ENCODE data around the gene ZBTB3. TPM values are rescaled to one million over a fixed set of nuclear protein-coding genes. Genes with fewer than 3 reads are reported as not detected.

Gene ZBTB3
- total and polyA plus RNA-seq, 9 of the 15 experiments (the other 6 are each of a cell fraction or from before 2014, with no cell fraction given): 1.9 to 10.0 (median 4.9) TPM

GRCh38 chr11:62705880-62706849 lies 47.8 kb downstream of the ZBTB3 start:
- H2AFZ ChIP-seq (ENCODE audit: low read depth, low read length): peak overlapping the region; percentile 87
- no peaks in the 10 kb centered on the region for H3K9me3 ChIP-seq (replicated peaks; ENCODE audit: control insufficient read depth, insufficient read depth, low read depth, low read length)
- ChIA-PET CTCF (ENCODE audit: low intra/inter-chr PET ratio) (no interaction called here), POLR2A (interaction anchor here (0.6 to 4.1 kb wide), 23 partner anchors 10 to 341 kb away, joined by 3 to 31 read pairs (median 4); partner anchors contain the start of genes C11orf98, CSKMT, GANAB and HNRNPUL2)
- peaks cover 2% of the 10 kb centered on the region for H3K9me1 ChIP-seq (ENCODE audit: control insufficient read depth, insufficient read depth, low read length)
- peak; percentile 93 to 97 (median 96) for DNase-seq (ENCODE audit: extremely low read depth in 1 of 4, low spot score in 3 of 4)
- H3K4me3 ChIP-seq: peak overlapping the region; percentile 72
- H4K20me1 ChIP-seq (replicated peaks; ENCODE audit: control insufficient read depth, insufficient read depth, low read length): peaks cover 3% of the 10 kb centered on the region; the same call in 1 of the 2 replicates
- H3K4me2 ChIP-seq (ENCODE audit: insufficient read depth, low read length): peak overlapping the region; percentile 97
- ATAC-seq: peak; percentile 95
- WGBS (ENCODE audit: insufficient coverage, low coverage, missing lambda C conversion rate): 3% methylated on average over 61 of the region's 73 CpGs
- peak overlapping the region; percentile 82 for H3K27ac ChIP-seq (ENCODE audit: extremely low read depth, low read depth, low read length)
- TSS peak; percentile 45 for BruUV-seq (replicated peaks)
- in situ Hi-C loops (cut with MboI): no loop called here
- H3K36me3 ChIP-seq (ENCODE audit: control insufficient read depth, insufficient read depth, low read length): peaks cover 63% of the 10 kb centered on the region
- FAIRE-seq: peak; percentile 77
- H3K4me1 ChIP-seq (replicated peaks in 1 of 2; ENCODE audit: control insufficient read depth in 2 of 2, insufficient read depth in 2 of 2, low read length in 2 of 2): peaks cover 29 to 42% of the 10 kb centered on the region in 2 experiments
- intact Hi-C loops (cut with micrococcal nuclease): loop anchor here (2.0 to 5.0 kb wide), 2 partner anchors 21 to 309 kb away; partner anchors contain the start of gene HNRNPUL2
- peak overlapping the region; percentile 76 to 93 for H3K9ac ChIP-seq (ENCODE audit: insufficient read depth in 1 of 2, low read depth in 2 of 2, low read length in 2 of 2)
- H3K27me3 ChIP-seq (ENCODE audit: control insufficient read depth in 2 of 2, insufficient read depth in 2 of 2, low read length in 2 of 2): no peaks in the 10 kb centered on the region
- H3K79me2 ChIP-seq (ENCODE audit: control insufficient read depth, insufficient read depth, low read length): peaks cover 14% of the 10 kb centered on the region
- TF ChIP-seq CTCFL (IDR thresholded peaks at IDR 0.05; ENCODE audit: borderline replicate concordance, insufficient read depth, low read depth, low read length, poor library complexity, severe bottlenecking) (no peak), ZNF695 (CRISPR knock-in tag; IDR thresholded peaks at IDR 0.05) (0 out of 2 replicates have a peak, but pooled peaks have one; percentile 24), POLR3A (IDR thresholded peaks at IDR 0.05; ENCODE audit: borderline replicate concordance, extremely low read depth, insufficient read depth, insufficient read length) (no peak), POLR2B (IDR thresholded peaks at IDR 0.05; ENCODE audit: low read depth, partially characterized antibody) (peak; percentile 70), TRIM28 (IDR thresholded peaks at IDR 0.05) (no peak), ZNF140 (CRISPR knock-in tag; IDR thresholded peaks at IDR 0.05) (no peak), ZNF217 (CRISPR knock-in tag; IDR thresholded peaks at IDR 0.05) (no peak), RFX1 (IDR thresholded peaks at IDR 0.05) (peak; percentile 95), PRDM10 (IDR thresholded peaks at IDR 0.05; ENCODE audit: partially characterized antibody) (peak; percentile 13), RBM22 (IDR thresholded peaks at IDR 0.05; ENCODE audit: low read depth, low read length, poor library complexity, severe bottlenecking) (peak; percentile 94), CSDE1 (IDR thresholded peaks at IDR 0.05) (peak in 1 of 2 experiments; percentile 41; a peak in 1 of 4 replicates), MXD1 (CRISPR knock-in tag; IDR thresholded peaks at IDR 0.05; ENCODE audit: borderline replicate concordance, poor library complexity, severe bottlenecking) (no peak), HOXB6 (CRISPR knock-in tag; IDR thresholded peaks at IDR 0.05; ENCODE audit: borderline replicate concordance) (no peak), NRF1 (conservative IDR thresholded peaks at IDR 0.05 in 1 of 2, IDR thresholded peaks at IDR 0.05 in 1 of 2) (peak; percentile 32 to 57; a peak in 3 of 4 replicates)

All from K562 (cell line).